ENCODE data around the gene PARD3.
"Not testable (repeated sequence)": the region's sequence is repeated elsewhere in the genome, so short reads cannot be mapped to it uniquely, and the experiment has no call there.

PARD3 gene

DNA sequence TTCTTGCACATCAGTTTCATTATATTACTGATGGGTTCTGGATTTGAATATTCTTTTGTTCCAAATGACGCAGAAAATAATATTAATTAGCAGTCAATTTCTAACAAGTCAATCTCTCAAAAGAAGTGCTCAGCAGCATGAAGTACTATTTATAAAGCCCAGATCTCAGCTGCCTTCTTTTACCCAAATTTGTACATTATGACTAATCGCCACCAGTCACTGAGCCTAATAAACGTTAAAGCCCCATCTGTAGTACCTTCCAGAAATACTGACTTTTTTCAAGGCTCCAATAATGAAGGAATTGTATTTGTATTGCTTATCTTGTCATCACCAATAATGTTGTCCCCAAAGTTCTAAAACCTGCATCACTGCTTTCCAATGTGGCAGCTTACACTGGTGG lies 540.2 kb downstream of the PARD3 start:
- no peaks in the 10 kb centered on the region for H3K36me3 ChIP-seq (ENCODE audit: control insufficient read depth in 2 of 2, insufficient read depth in 2 of 2, low read length in 2 of 2)
- no peak overlapping the region for H3K27ac ChIP-seq (ENCODE audit: low read length)
- no peaks in the 10 kb centered on the region for H3K9me3 ChIP-seq (ENCODE audit: control insufficient read depth in 2 of 2, low read length in 2 of 2)
- H3K4me1 ChIP-seq (ENCODE audit: control insufficient read depth, insufficient read depth, low read length) = no peaks in the 10 kb centered on the region
- H3K9ac ChIP-seq (ENCODE audit: low read length in 2 of 2) = no peak overlapping the region
- no peak overlapping the region for H3K4me3 ChIP-seq (ENCODE audit: low read length in 2 of 2)
- no peaks in the 10 kb centered on the region for H3K27me3 ChIP-seq (ENCODE audit: control insufficient read depth in 1 of 2, insufficient read depth in 2 of 2, low read length in 2 of 2)

DNA sequence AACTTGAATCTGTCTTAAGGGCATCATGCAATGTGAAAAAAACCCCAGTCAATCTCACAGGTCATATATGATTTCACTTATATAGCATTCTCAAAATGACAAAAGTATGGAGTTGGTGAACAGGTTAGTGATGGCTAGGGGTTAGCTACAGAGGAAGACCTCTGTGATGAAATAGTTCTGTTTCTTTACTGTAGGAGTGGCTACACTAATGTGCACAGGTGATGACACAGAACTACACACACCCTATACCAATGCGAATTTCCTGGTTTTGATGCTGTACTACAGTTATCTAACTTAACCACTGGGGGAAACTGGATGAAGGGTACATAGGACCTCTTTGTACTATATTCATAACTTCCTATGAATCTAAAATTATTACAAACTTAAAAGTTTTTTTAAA lies 541.8 kb downstream of the PARD3 start:
- Histone ChIP-seq H3K9ac (ENCODE audit: low read length in 2 of 2) (no peak overlapping the region), H3K4me1 (ENCODE audit: control insufficient read depth, insufficient read depth, low read length) (no peaks in the 10 kb centered on the region), H3K4me3 (ENCODE audit: low read length in 2 of 2) (no peak overlapping the region)

DNA sequence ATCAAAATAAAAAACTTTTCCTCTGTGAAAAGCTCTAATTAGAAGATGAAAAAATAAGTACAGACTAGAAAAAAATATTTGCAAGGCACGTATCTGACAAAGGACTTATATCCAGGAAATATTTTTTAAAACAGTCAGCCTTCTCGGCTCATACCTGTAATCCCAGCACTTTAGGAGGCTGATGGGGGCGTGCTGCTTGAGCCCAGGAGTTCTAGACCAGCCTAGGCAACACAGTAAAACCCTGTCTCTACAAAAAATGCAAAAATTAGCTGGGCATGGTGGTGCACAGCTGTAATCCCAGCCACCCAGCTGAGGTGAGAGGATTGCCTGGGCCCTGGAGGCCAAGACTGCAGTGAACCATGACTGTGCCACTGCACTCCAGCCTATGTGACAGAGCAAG lies 542.8 kb downstream of the PARD3 start:
- peaks cover 0 to 5% of the 10 kb centered on the region in 2 donors for H3K36me3 ChIP-seq (ENCODE audit: control insufficient read depth in 2 of 2, insufficient read depth in 2 of 2, low read length in 2 of 2)
- H3K9me3 ChIP-seq (ENCODE audit: control insufficient read depth in 2 of 2, low read length in 2 of 2) = no peaks in the 10 kb centered on the region
- H3K27me3 ChIP-seq (ENCODE audit: control insufficient read depth in 1 of 2, insufficient read depth in 2 of 2, low read length in 2 of 2) = no peaks in the 10 kb centered on the region
- H3K9ac ChIP-seq (ENCODE audit: low read length in 2 of 2) = no peak overlapping the region
- H3K27ac ChIP-seq (ENCODE audit: low read length) = no peak overlapping the region
- H3K4me3 ChIP-seq (ENCODE audit: low read length in 2 of 2) = no peak overlapping the region
- H3K4me1 ChIP-seq (ENCODE audit: control insufficient read depth, insufficient read depth, low read length) = no peaks in the 10 kb centered on the region

More for the DNA sequence above, 541.8 kb downstream of the PARD3 start:
- Histone ChIP-seq H3K36me3 (ENCODE audit: control insufficient read depth in 2 of 2, insufficient read depth in 2 of 2, low read length in 2 of 2) (peaks cover 0 to 5% of the 10 kb centered on the region in 2 donors), H3K27me3 (ENCODE audit: control insufficient read depth in 1 of 2, insufficient read depth in 2 of 2, low read length in 2 of 2) (no peaks in the 10 kb centered on the region), H3K27ac (ENCODE audit: low read length) (no peak overlapping the region), H3K9me3 (ENCODE audit: control insufficient read depth in 2 of 2, low read length in 2 of 2) (no peaks in the 10 kb centered on the region)

DNA sequence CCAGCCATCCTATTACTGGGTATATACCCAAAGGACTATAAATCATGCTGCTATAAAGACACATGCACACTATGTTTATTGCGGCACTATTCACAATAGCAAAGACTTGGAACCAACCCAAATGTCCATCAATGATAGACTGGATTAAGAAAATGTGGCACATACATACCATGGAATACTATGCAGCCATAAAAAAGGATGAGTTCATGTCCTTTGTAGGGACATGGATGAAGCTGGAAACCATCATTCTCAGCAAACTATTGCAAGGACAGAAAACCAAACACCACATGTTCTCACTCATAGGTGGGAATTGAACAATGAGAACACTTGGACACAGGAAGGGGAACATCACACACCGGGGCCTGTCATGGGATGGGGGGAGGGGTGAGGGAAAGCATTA lies 546.7 kb downstream of the PARD3 start:
- not testable (repeated sequence) for H3K27me3 ChIP-seq (ENCODE audit: control insufficient read depth in 1 of 2, insufficient read depth in 2 of 2, low read length in 2 of 2); H3K4me3 ChIP-seq (ENCODE audit: low read length in 2 of 2); H3K27ac ChIP-seq (ENCODE audit: low read length); H3K9ac ChIP-seq (ENCODE audit: low read length in 2 of 2); H3K36me3 ChIP-seq (ENCODE audit: control insufficient read depth in 2 of 2, insufficient read depth in 2 of 2, low read length in 2 of 2); H3K9me3 ChIP-seq (ENCODE audit: control insufficient read depth in 2 of 2, low read length in 2 of 2); H3K4me1 ChIP-seq (ENCODE audit: control insufficient read depth, insufficient read depth, low read length)

DNA sequence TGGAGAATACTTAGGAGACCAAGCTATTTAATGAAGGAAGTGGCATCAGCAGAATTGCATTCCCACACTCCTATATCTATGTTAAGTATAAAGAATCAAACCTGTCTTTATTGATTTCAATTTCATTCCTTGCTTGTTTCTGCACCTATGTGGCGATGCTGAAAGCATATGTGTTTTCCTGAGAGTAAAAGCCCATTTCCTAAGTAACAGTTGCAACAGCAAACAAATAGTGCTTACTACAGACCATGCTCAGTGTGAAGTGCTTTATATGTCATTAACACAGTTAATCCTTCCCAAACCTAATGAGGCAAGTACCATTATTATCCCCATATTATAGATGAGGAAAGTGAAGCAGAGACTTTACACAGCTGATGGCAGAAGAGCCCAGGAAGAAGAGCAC lies 552.1 kb downstream of the PARD3 start:
- Histone ChIP-seq H3K9me3 (ENCODE audit: control insufficient read depth in 2 of 2, low read length in 2 of 2) (no peaks in the 10 kb centered on the region), H3K27ac (ENCODE audit: low read length) (no peak overlapping the region), H3K36me3 (ENCODE audit: control insufficient read depth in 2 of 2, insufficient read depth in 2 of 2, low read length in 2 of 2) (no peaks in the 10 kb centered on the region), H3K4me3 (ENCODE audit: low read length in 2 of 2) (no peak overlapping the region), H3K27me3 (ENCODE audit: control insufficient read depth in 1 of 2, insufficient read depth in 2 of 2, low read length in 2 of 2) (no peaks in the 10 kb centered on the region), H3K9ac (ENCODE audit: low read length in 2 of 2) (no peak overlapping the region), H3K4me1 (ENCODE audit: control insufficient read depth, insufficient read depth, low read length) (no peaks in the 10 kb centered on the region)

DNA sequence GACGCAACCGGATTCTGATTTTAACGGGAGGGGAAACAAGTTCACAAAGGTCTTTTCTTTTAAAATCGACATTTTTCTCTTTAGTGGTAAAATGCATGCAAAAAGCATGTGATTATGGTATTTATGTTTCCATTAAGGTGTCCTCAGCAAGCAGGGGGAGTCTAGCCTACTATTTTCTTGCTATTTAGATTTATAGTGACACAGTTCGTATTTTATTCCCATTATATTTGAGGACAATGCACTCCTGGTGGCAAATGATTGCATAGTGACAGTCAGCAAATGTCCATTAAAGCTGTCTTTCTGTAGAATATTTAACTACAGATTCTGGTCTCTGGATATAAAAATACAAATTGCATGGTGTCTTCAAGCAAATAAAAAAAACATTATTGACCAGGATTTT lies 554.2 kb downstream of the PARD3 start:
- Histone ChIP-seq H3K27ac (ENCODE audit: low read length) (no peak overlapping the region), H3K4me3 (ENCODE audit: low read length in 2 of 2) (no peak overlapping the region), H3K9ac (ENCODE audit: low read length in 2 of 2) (no peak overlapping the region), H3K27me3 (ENCODE audit: control insufficient read depth in 1 of 2, insufficient read depth in 2 of 2, low read length in 2 of 2) (no peaks in the 10 kb centered on the region), H3K36me3 (ENCODE audit: control insufficient read depth in 2 of 2, insufficient read depth in 2 of 2, low read length in 2 of 2) (no peaks in the 10 kb centered on the region), H3K9me3 (ENCODE audit: control insufficient read depth in 2 of 2, low read length in 2 of 2) (no peaks in the 10 kb centered on the region), H3K4me1 (ENCODE audit: control insufficient read depth, insufficient read depth, low read length) (no peaks in the 10 kb centered on the region)

DNA sequence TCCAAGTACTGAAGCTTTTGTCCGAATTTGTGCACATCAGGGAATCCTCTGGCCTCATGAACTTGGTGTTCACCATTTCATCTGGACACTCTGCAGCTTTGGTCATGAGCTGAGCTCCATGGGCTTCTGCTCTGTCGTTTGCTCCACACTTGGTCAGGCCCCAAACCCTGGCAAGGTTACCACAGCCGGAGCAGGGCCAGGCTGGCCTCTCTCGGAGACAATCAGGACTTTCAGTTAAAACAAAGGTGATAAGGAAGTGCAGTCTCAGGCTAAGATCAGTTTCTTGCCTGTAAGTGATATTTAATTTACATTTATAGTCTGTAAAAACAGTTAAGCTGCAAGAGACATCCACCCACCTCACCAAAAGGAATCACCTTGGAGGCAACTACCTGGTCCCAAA lies 558.9 kb downstream of the PARD3 start:
- peaks cover 0 to 4% of the 10 kb centered on the region in 2 donors for H3K36me3 ChIP-seq (ENCODE audit: control insufficient read depth in 2 of 2, insufficient read depth in 2 of 2, low read length in 2 of 2)
- H3K4me3 ChIP-seq (ENCODE audit: low read length in 2 of 2) = no peak overlapping the region
- no peaks in the 10 kb centered on the region for H3K9me3 ChIP-seq (ENCODE audit: control insufficient read depth in 2 of 2, low read length in 2 of 2)
- no peaks in the 10 kb centered on the region for H3K4me1 ChIP-seq (ENCODE audit: control insufficient read depth, insufficient read depth, low read length)
- H3K27me3 ChIP-seq (ENCODE audit: control insufficient read depth in 1 of 2, insufficient read depth in 2 of 2, low read length in 2 of 2) = no peaks in the 10 kb centered on the region
- H3K27ac ChIP-seq (ENCODE audit: low read length) = no peak overlapping the region
- no peak overlapping the region for H3K9ac ChIP-seq (ENCODE audit: low read length in 2 of 2)

DNA sequence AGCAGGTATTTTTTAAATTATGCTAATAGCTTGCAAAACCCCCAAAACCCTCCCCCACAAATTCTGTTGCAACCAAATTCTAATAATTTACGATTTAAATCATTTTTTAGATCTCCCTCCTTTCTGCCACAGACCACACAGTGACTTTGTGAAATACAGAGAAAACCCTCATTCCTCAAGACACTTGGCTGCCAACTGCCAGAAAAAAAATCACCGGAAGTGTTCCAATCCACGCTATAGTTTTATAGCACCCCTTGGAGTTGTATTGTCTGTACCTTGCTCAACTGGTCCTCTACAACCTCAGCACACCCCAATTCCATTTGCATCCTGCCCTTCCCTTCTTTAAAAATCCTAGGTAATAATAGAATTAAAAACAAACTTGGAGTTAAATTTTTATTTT lies 560.1 kb downstream of the PARD3 start:
- Histone ChIP-seq H3K4me3 (ENCODE audit: low read length in 2 of 2) (no peak overlapping the region), H3K4me1 (ENCODE audit: control insufficient read depth, insufficient read depth, low read length) (no peaks in the 10 kb centered on the region), H3K27ac (ENCODE audit: low read length) (no peak overlapping the region), H3K36me3 (ENCODE audit: control insufficient read depth in 2 of 2, insufficient read depth in 2 of 2, low read length in 2 of 2) (peaks cover 0 to 4% of the 10 kb centered on the region in 2 donors), H3K9me3 (ENCODE audit: control insufficient read depth in 2 of 2, low read length in 2 of 2) (no peaks in the 10 kb centered on the region), H3K27me3 (ENCODE audit: control insufficient read depth in 1 of 2, insufficient read depth in 2 of 2, low read length in 2 of 2) (no peaks in the 10 kb centered on the region), H3K9ac (ENCODE audit: low read length in 2 of 2) (no peak overlapping the region)

DNA sequence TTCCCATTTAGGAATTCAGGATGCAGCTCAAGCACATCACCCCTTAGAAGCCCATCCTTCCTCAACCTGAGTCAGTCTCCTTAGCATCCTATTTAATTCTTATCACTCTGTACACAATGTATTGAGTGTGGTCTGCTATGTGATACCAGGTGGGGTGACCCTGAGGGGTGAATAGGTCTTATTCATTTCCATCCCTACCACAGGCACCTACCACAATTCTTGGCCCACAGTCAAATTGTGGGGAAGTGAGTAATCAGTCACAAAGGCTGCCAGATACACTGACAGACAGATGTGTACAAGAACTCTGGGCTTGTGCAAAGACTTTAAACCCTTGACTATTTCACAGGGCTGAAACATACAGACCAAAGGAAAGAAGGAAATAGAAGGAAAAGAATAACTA lies 560.5 kb downstream of the PARD3 start:
- Histone ChIP-seq H3K4me1 (ENCODE audit: control insufficient read depth, insufficient read depth, low read length) (no peaks in the 10 kb centered on the region), H3K27ac (ENCODE audit: low read length) (no peak overlapping the region), H3K9me3 (ENCODE audit: control insufficient read depth in 2 of 2, low read length in 2 of 2) (no peaks in the 10 kb centered on the region)

DNA sequence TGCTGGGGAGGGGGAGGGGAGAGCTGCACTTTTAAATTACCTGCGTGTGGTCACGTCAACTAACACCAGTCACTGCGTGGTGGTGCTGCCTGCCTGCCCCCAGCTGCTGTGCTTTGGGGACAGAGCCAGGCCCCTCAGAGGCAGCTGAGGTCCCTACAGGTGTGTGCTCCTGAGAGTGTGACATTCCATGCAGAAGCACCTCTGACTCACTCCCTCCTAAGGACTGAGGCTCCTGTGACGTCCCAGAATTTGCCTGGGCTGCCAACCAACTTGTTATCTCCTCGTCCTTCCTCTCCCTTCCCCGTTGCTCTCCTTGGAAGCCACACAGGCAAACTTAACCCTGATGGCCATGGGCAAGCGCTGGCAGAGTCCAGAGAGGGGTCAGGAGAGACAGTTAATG lies 563.0 kb downstream of the PARD3 start:
- Histone ChIP-seq H3K4me3 (ENCODE audit: low read length in 2 of 2) (no peak overlapping the region), H3K9me3 (ENCODE audit: control insufficient read depth in 2 of 2, low read length in 2 of 2) (no peaks in the 10 kb centered on the region), H3K27me3 (ENCODE audit: control insufficient read depth in 1 of 2, insufficient read depth in 2 of 2, low read length in 2 of 2) (no peaks in the 10 kb centered on the region), H3K27ac (ENCODE audit: low read length) (no peak overlapping the region), H3K9ac (ENCODE audit: low read length in 2 of 2) (no peak overlapping the region), H3K4me1 (ENCODE audit: control insufficient read depth, insufficient read depth, low read length) (no peaks in the 10 kb centered on the region), H3K36me3 (ENCODE audit: control insufficient read depth in 2 of 2, insufficient read depth in 2 of 2, low read length in 2 of 2) (peaks cover 0 to 4% of the 10 kb centered on the region in 2 donors)

More for the DNA sequence above, 560.5 kb downstream of the PARD3 start:
- H3K9ac ChIP-seq (ENCODE audit: low read length in 2 of 2) = no peak overlapping the region
- H3K27me3 ChIP-seq (ENCODE audit: control insufficient read depth in 1 of 2, insufficient read depth in 2 of 2, low read length in 2 of 2) = no peaks in the 10 kb centered on the region
- H3K4me3 ChIP-seq (ENCODE audit: low read length in 2 of 2) = no peak overlapping the region
- H3K36me3 ChIP-seq (ENCODE audit: control insufficient read depth in 2 of 2, insufficient read depth in 2 of 2, low read length in 2 of 2) = peaks cover 0 to 4% of the 10 kb centered on the region in 2 donors

DNA sequence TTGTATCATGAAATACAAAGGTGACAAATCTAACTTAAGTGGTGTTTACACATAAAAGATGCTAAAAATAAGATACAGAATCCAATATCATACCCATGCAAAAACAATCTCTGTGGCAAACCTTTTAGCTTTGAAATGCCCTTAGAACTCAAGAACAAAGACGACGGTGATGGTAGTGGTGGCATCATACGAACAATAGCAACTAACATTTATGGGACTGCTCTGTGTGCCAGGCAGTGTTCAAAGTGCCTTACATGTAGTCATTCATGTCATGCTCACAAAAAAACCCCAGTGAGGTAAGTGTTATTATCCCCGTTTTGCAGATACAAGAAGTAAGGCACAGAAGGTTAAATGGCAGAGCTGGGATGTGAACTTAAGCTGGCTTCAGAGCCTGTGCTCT lies 563.9 kb downstream of the PARD3 start:
- Histone ChIP-seq H3K9ac (ENCODE audit: low read length in 2 of 2) (no peak overlapping the region), H3K4me3 (ENCODE audit: low read length in 2 of 2) (no peak overlapping the region)

More for the DNA sequence above, 563.9 kb downstream of the PARD3 start:
- Histone ChIP-seq H3K36me3 (ENCODE audit: control insufficient read depth in 2 of 2, insufficient read depth in 2 of 2, low read length in 2 of 2) (peaks cover 0 to 4% of the 10 kb centered on the region in 2 donors), H3K27ac (ENCODE audit: low read length) (no peak overlapping the region), H3K27me3 (ENCODE audit: control insufficient read depth in 1 of 2, insufficient read depth in 2 of 2, low read length in 2 of 2) (no peaks in the 10 kb centered on the region), H3K4me1 (ENCODE audit: control insufficient read depth, insufficient read depth, low read length) (no peaks in the 10 kb centered on the region), H3K9me3 (ENCODE audit: control insufficient read depth in 2 of 2, low read length in 2 of 2) (no peaks in the 10 kb centered on the region)

All from stomach smooth muscle (tissue), 2 donors.